Progenitor cell of endocrine pancreas (in vitro differentiated cells): Measurements from ENCODE around the gene MARCHF3. TPM values are rescaled to one million over a fixed set of nuclear protein-coding genes. Genes with fewer than 3 reads are reported as not detected.

ENCODE experiments used
- DNase-seq: peaks from one replicate; pipeline ENCODE4 v3.0.0; 2021; ENCODE audit warnings: low spot score; ENCODE audit not compliant: unreplicated experiment
- H3K27ac Mint-ChIP-seq: 2 replicates; pipeline ENCODE4 v1.8.0; 2021; ENCODE audit warnings: mild to moderate bottlenecking, moderate library complexity, mixed read lengths
- H3K27me3 Mint-ChIP-seq: 2 replicates; pipeline ENCODE4 v1.8.0; 2021; ENCODE audit warnings: mixed read lengths
- H3K36me3 Mint-ChIP-seq: 2 replicates; pipeline ENCODE4 v1.8.0; 2022; ENCODE audit warnings: mixed read lengths; ENCODE audit not compliant: insufficient read depth
- H3K4me1 Mint-ChIP-seq: 2 replicates; pipeline ENCODE4 v1.8.0; 2021; ENCODE audit warnings: low read depth, mixed read lengths
- H3K4me3 Mint-ChIP-seq: 2 replicates; pipeline ENCODE4 v1.8.0; 2021; ENCODE audit warnings: low read depth, mild to moderate bottlenecking, moderate library complexity, mixed read lengths
- H3K9me3 Mint-ChIP-seq: 2 replicates; pipeline ENCODE4 v1.8.0; 2021; ENCODE audit warnings: low read depth, mixed read lengths
- CTCF ChIP-seq: fragments of 200-600 bp; sonication (generic); IDR thresholded peaks from one replicate; pipeline ENCODE4 v1.5.0; 2021; ENCODE audit warnings: antibody characterized with exemption, mild to moderate bottlenecking; ENCODE audit not compliant: unreplicated experiment
- total RNA-seq: library from RNA; stranded (reverse); gene quantifications from 2 replicates; pipeline ENCODE4 v1.2.1, GENCODE V29; 2021

The MARCHF3 gene
- total RNA-seq, 1 donor from 2014 or later, result 11.6 TPM

GRCh38 chr5:127031147-127031862 lies 947 bp upstream of the MARCHF3 start:
- H3K9me3 Mint-ChIP-seq, result no peaks in the 10 kb centered on the region
- no peaks in the 10 kb centered on the region for H3K36me3 Mint-ChIP-seq
- peak overlapping the region; percentile 84 for H3K27ac Mint-ChIP-seq
- no peak for TF ChIP-seq CTCF
- peaks cover 19% of the 10 kb centered on the region for H3K4me1 Mint-ChIP-seq
- no peak for DNase-seq
- peak overlapping the region; percentile 90 for H3K4me3 Mint-ChIP-seq
- peaks cover 40% of the 10 kb centered on the region for H3K27me3 Mint-ChIP-seq

GRCh38 chr5:127029581-127030258 lies 638 bp downstream of the MARCHF3 start:
- DNase-seq, result peak; percentile 48
- peaks cover 28% of the 10 kb centered on the region for H3K27me3 Mint-ChIP-seq
- H3K4me3 Mint-ChIP-seq, result peak overlapping the region; percentile 90
- H3K27ac Mint-ChIP-seq, result peak overlapping the region; percentile 70
- peak; percentile 61 for TF ChIP-seq CTCF
- no peaks in the 10 kb centered on the region for H3K9me3 Mint-ChIP-seq
- peaks cover 26% of the 10 kb centered on the region for H3K4me1 Mint-ChIP-seq
- no peaks in the 10 kb centered on the region for H3K36me3 Mint-ChIP-seq

GRCh38 chr5:127028822-127029457 lies 1.4 kb downstream of the MARCHF3 start:
- Mint-ChIP-seq H3K27me3 (peaks cover 21% of the 10 kb centered on the region), H3K4me3 (peak overlapping the region; percentile 90), H3K27ac (peak overlapping the region; percentile 70), H3K4me1 (peaks cover 26% of the 10 kb centered on the region), H3K36me3 (no peaks in the 10 kb centered on the region), H3K9me3 (no peaks in the 10 kb centered on the region)
- DNase-seq, result no peak
- TF ChIP-seq CTCF, result no peak

GRCh38 chr5:127027539-127027938 lies 2.8 kb downstream of the MARCHF3 start:
- H3K27me3 Mint-ChIP-seq, result peaks cover 10% of the 10 kb centered on the region
- no peaks in the 10 kb centered on the region for H3K36me3 Mint-ChIP-seq
- no peak overlapping the region for H3K4me3 Mint-ChIP-seq
- no peak for TF ChIP-seq CTCF
- no peaks in the 10 kb centered on the region for H3K9me3 Mint-ChIP-seq
- peaks cover 26% of the 10 kb centered on the region for H3K4me1 Mint-ChIP-seq
- DNase-seq, result no peak
- no peak overlapping the region for H3K27ac Mint-ChIP-seq

GRCh38 chr5:127026166-127026565 lies 4.2 kb downstream of the MARCHF3 start:
- H3K4me1 Mint-ChIP-seq, result peaks cover 26% of the 10 kb centered on the region
- H3K9me3 Mint-ChIP-seq, result no peaks in the 10 kb centered on the region

More at GRCh38 chr5:127026166-127026565, 4.2 kb downstream of the MARCHF3 start:
- Mint-ChIP-seq H3K36me3 (no peaks in the 10 kb centered on the region), H3K27ac (no peak overlapping the region), H3K4me3 (no peak overlapping the region), H3K27me3 (no peaks in the 10 kb centered on the region)
- DNase-seq, result no peak
- TF ChIP-seq CTCF, result no peak
